ENCODE results near the gene SECTM1.

SECTM1 gene

GRCh38 chr17:82299452-82299851 is 34.1 kb downstream of the SECTM1 start:
- DNase-seq (ENCODE audit: low read depth, low spot score): no peak

- DNase-seq (ENCODE audit: low read depth, low spot score): no peak
These were observed 34.8 kb downstream of the SECTM1 start for GRCh38 chr17:82298538-82299421.

- peak; percentile 88 for DNase-seq (ENCODE audit: low read depth, low spot score)
These were observed 35.6 kb downstream of the SECTM1 start for GRCh38 chr17:82297714-82298537.

GRCh38 chr17:82297280-82297713 is 36.3 kb downstream of the SECTM1 start:
- peak; percentile 63 for DNase-seq (ENCODE audit: low read depth, low spot score)

- DNase-seq (ENCODE audit: low read depth, low spot score): no peak
These were observed 36.9 kb downstream of the SECTM1 start for GRCh38 chr17:82296511-82297279.

- no peak for DNase-seq (ENCODE audit: low read depth, low spot score)
These were observed 38.1 kb downstream of the SECTM1 start for GRCh38 chr17:82295472-82295814.

- DNase-seq (ENCODE audit: low read depth, low spot score): no peak
These were observed 39.3 kb downstream of the SECTM1 start for GRCh38 chr17:82294064-82294773.

GRCh38 chr17:82292251-82293154 is 41.1 kb downstream of the SECTM1 start:
- peak; percentile 89 for DNase-seq (ENCODE audit: low read depth, low spot score)

- DNase-seq (ENCODE audit: low read depth, low spot score): no peak
These were observed 41.9 kb downstream of the SECTM1 start for GRCh38 chr17:82291582-82292250.

- DNase-seq (ENCODE audit: low read depth, low spot score): no peak
These were observed 45.4 kb downstream of the SECTM1 start for GRCh38 chr17:82287868-82288801.

GRCh38 chr17:82287013-82287867 is 46.3 kb downstream of the SECTM1 start:
- no peak for DNase-seq (ENCODE audit: low read depth, low spot score)

- DNase-seq (ENCODE audit: low read depth, low spot score): no peak
These were observed 48.4 kb downstream of the SECTM1 start for GRCh38 chr17:82285141-82285540.

GRCh38 chr17:82283208-82283749 is 50.3 kb downstream of the SECTM1 start:
- no peak for DNase-seq (ENCODE audit: low read depth, low spot score)

- DNase-seq (ENCODE audit: low read depth, low spot score): no peak
These were observed 51.0 kb downstream of the SECTM1 start for GRCh38 chr17:82282239-82283207.

GRCh38 chr17:82281502-82282238 is 51.9 kb downstream of the SECTM1 start:
- DNase-seq (ENCODE audit: low read depth, low spot score): no peak

All from activated CD4-positive, CD25-positive, alpha-beta regulatory T cell treated with anti-CD3 and anti-CD28 coated beads, Interleukin-2, amount 50 U/mL, for 16 hours (primary cell).